NB4 (cell line): ENCODE measurements around the gene RECK.

Source experiments
- CTCF ChIP-seq: IDR thresholded peaks from one replicate; pipeline ENCODE4 v1.5.1; 2012; ENCODE audit warnings: low read depth, low read length
- POLR2A ChIP-seq: IDR thresholded peaks from 2 replicates; pipeline ENCODE4 v1.6.1; 2011; ENCODE audit warnings: mild to moderate bottlenecking; ENCODE audit not compliant: insufficient read length; ENCODE audit errors: extremely low read depth
- TF ChIP-seq, protein P1 (sequence below): IDR thresholded peaks from 2 replicates; pipeline ENCODE4 v1.6.1; 2011; ENCODE audit warnings: low read depth, low read length

DNA sequence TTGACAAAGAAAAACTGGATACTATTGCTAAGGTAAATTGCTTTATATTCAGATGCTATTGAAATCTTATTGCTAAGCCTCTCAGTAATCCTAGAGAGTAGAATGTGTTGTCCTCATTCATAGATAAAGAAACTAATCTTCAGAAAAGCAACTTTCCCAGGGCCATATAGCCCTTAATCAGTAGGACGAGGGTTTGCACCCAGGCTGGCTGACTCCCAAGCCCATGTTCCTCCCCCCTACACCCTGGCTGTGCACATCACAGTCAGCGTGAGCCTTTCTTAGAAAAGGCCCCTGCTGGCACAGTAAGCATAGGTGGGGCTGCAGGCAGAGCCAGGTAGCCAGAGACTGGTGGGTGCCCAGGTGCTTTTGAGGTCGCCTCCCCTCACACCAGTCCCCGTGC, 84.0 kb downstream of the RECK start:
- TF ChIP-seq CTCF = no peak
- TF ChIP-seq, protein P1, sequence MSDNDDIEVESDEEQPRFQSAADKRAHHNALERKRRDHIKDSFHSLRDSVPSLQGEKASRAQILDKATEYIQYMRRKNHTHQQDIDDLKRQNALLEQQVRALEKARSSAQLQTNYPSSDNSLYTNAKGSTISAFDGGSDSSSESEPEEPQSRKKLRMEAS = no peak
- TF ChIP-seq POLR2A = no peak
